Measurements from ENCODE around the gene MBTPS1.

DNA sequence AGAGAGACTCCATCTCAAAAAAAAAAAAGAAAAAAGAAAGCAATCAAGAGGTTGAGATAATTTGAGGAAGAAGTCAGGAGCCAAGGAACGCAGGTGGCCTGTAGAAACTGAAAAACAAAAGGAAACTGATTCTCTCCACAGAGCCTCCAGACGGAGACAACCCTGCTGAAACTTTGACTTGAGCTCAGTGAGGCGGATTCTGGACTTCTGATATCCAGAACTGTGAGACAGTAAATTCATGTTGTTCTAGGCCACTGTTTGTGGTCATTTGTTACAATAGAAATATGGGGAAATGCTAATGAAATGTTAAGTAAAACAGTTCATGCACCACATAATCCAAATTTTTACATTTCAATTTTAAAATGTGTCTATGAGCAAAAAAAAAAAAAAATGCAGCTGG, 5.2 kb downstream of the MBTPS1 start:
- TF ChIP-seq POLR2A (IDR thresholded peaks at IDR 0.05) = no peak
- TF ChIP-seq, protein P1, sequence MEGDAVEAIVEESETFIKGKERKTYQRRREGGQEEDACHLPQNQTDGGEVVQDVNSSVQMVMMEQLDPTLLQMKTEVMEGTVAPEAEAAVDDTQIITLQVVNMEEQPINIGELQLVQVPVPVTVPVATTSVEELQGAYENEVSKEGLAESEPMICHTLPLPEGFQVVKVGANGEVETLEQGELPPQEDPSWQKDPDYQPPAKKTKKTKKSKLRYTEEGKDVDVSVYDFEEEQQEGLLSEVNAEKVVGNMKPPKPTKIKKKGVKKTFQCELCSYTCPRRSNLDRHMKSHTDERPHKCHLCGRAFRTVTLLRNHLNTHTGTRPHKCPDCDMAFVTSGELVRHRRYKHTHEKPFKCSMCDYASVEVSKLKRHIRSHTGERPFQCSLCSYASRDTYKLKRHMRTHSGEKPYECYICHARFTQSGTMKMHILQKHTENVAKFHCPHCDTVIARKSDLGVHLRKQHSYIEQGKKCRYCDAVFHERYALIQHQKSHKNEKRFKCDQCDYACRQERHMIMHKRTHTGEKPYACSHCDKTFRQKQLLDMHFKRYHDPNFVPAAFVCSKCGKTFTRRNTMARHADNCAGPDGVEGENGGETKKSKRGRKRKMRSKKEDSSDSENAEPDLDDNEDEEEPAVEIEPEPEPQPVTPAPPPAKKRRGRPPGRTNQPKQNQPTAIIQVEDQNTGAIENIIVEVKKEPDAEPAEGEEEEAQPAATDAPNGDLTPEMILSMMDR (IDR thresholded peaks at IDR 0.05) = no peak
